Type B pancreatic cell (in vitro differentiated cells): ENCODE results near the gene VPS72. TPM values are rescaled to one million over a fixed set of nuclear protein-coding genes. Genes with fewer than 3 reads are reported as not detected.

ENCODE experiments used
- DNase-seq: peaks from one replicate; pipeline ENCODE4 v3.0.0; 2021; ENCODE audit warnings: mixed read lengths; ENCODE audit not compliant: unreplicated experiment; ENCODE audit errors: extremely low spot score
- H3K27ac Mint-ChIP-seq: 2 replicates; pipeline ENCODE4 v1.8.0; 2021; ENCODE audit warnings: mild to moderate bottlenecking, mixed read lengths
- H3K27me3 Mint-ChIP-seq: 2 replicates; pipeline ENCODE4 v1.8.0; 2021; ENCODE audit warnings: mixed read lengths
- H3K36me3 Mint-ChIP-seq: 2 replicates; pipeline ENCODE4 v1.8.0; 2021; ENCODE audit warnings: mixed read lengths
- H3K4me1 Mint-ChIP-seq: one replicate; pipeline ENCODE4 v1.8.0; 2021; ENCODE audit warnings: mixed read lengths; ENCODE audit not compliant: unreplicated experiment
- H3K4me3 Mint-ChIP-seq: 2 replicates; pipeline ENCODE4 v1.8.0; 2021; ENCODE audit warnings: mild to moderate bottlenecking, mixed read lengths
- H3K9me3 Mint-ChIP-seq: 2 replicates; pipeline ENCODE4 v1.8.0; 2021; ENCODE audit warnings: mixed read lengths
- CTCF ChIP-seq: fragments of 200-600 bp; sonication (generic); conservative IDR thresholded peaks from 2 replicates; pipeline ENCODE4 v1.5.0; 2021; ENCODE audit warnings: antibody characterized with exemption, mild to moderate bottlenecking
- total RNA-seq: library from RNA; stranded (reverse); gene quantifications from 2 replicates; pipeline ENCODE4 v1.2.1, GENCODE V29; 2021; ENCODE audit warnings: low replicate concordance

The VPS72 gene
- total RNA-seq, 1 donor from 2014 or later = 95.8 TPM

- H3K27ac Mint-ChIP-seq = peak overlapping the region; percentile 82
- H3K36me3 Mint-ChIP-seq = peaks cover 4% of the 10 kb centered on the region
- no peaks in the 10 kb centered on the region for H3K9me3 Mint-ChIP-seq
- H3K4me3 Mint-ChIP-seq = peak overlapping the region; percentile 93
- H3K4me1 Mint-ChIP-seq = peaks cover 38% of the 10 kb centered on the region
- no peak for TF ChIP-seq CTCF
- H3K27me3 Mint-ChIP-seq = peaks cover 12% of the 10 kb centered on the region
- no peak for DNase-seq
These were observed 44.0 kb downstream of the VPS72 start for GRCh38 chr1:151146072-151146411.

GRCh38 chr1:151145304-151146071, 44.5 kb downstream of the VPS72 start:
- no peak for TF ChIP-seq CTCF
- Mint-ChIP-seq H3K9me3 (no peaks in the 10 kb centered on the region), H3K27me3 (peaks cover 12% of the 10 kb centered on the region), H3K36me3 (peaks cover 4% of the 10 kb centered on the region), H3K4me1 (peaks cover 38% of the 10 kb centered on the region), H3K27ac (peak overlapping the region; percentile 82), H3K4me3 (peak overlapping the region; percentile 93)
- DNase-seq = no peak

GRCh38 chr1:151144474-151145303, 45.3 kb downstream of the VPS72 start:
- H3K27me3 Mint-ChIP-seq = peaks cover 12% of the 10 kb centered on the region
- no peak for TF ChIP-seq CTCF
- peak overlapping the region; percentile 93 for H3K4me3 Mint-ChIP-seq
- H3K9me3 Mint-ChIP-seq = no peaks in the 10 kb centered on the region
- DNase-seq = no peak
- peaks cover 4% of the 10 kb centered on the region for H3K36me3 Mint-ChIP-seq
- peaks cover 38% of the 10 kb centered on the region for H3K4me1 Mint-ChIP-seq
- H3K27ac Mint-ChIP-seq = peak overlapping the region; percentile 6

GRCh38 chr1:151143986-151144385, 46.0 kb downstream of the VPS72 start:
- no peak overlapping the region for H3K27ac Mint-ChIP-seq
- peaks cover 12% of the 10 kb centered on the region for H3K27me3 Mint-ChIP-seq
- peaks cover 4% of the 10 kb centered on the region for H3K36me3 Mint-ChIP-seq
- H3K4me1 Mint-ChIP-seq = peaks cover 38% of the 10 kb centered on the region
- DNase-seq = no peak
- H3K9me3 Mint-ChIP-seq = no peaks in the 10 kb centered on the region
- TF ChIP-seq CTCF = no peak
- peak overlapping the region; percentile 93 for H3K4me3 Mint-ChIP-seq

GRCh38 chr1:151143057-151143435, 47.0 kb downstream of the VPS72 start:
- H3K9me3 Mint-ChIP-seq = no peaks in the 10 kb centered on the region
- H3K4me1 Mint-ChIP-seq = peaks cover 38% of the 10 kb centered on the region
- H3K4me3 Mint-ChIP-seq = no peak overlapping the region
- no peak for DNase-seq
- peaks cover 12% of the 10 kb centered on the region for H3K27me3 Mint-ChIP-seq
- TF ChIP-seq CTCF = no peak
- H3K36me3 Mint-ChIP-seq = peaks cover 4% of the 10 kb centered on the region
- H3K27ac Mint-ChIP-seq = no peak overlapping the region
